ENCODE measurements around the gene INO80B. TPM values are rescaled to one million over a fixed set of nuclear protein-coding genes. Genes with fewer than 3 reads are reported as not detected.

INO80B gene
- total and polyA plus RNA-seq, 2 of the 8 experiments (the other 6 are each of a cell fraction or from before 2014, with no cell fraction given): 3.9 to 18.5 TPM

DNA sequence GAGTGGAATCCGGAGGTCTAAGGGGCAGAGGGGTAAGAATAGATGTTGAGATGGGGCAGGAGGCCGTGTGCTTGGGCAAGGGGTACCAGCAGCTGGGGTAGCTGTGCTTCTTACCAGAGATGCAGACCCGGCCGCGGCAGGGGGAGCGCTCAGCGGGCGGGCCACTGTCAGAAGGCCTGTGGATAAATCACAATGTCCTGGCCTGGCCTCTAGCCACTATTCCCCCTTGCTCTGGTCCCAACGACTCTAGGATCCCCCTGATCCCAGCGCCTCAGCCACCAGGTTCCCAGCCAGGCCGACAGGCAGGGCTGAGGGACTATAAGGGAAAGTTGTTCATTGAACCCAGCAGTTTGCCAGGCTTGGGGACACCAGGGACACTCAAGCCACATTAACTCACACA is 24.4 kb upstream of the INO80B start (continued):
- TF ChIP-seq HDAC2 (IDR thresholded peaks at IDR 0.05; ENCODE audit: borderline replicate concordance in 1 of 2, low read depth in 2 of 2, low read length in 2 of 2) (no peak), SUZ12 (IDR thresholded peaks at IDR 0.05; ENCODE audit: low read length) (no peak), POLR2A (IDR thresholded peaks at IDR 0.05; ENCODE audit: control extremely low read depth in 1 of 2, low read depth in 2 of 2, low read length in 2 of 2) (no peak), HDAC6 (IDR thresholded peaks at IDR 0.05; ENCODE audit: low read depth, low read length) (no peak), SIX5 (IDR thresholded peaks at IDR 0.05; ENCODE audit: low read depth, low read length) (no peak)
